ENCODE data around the gene RAC3.

DNA sequence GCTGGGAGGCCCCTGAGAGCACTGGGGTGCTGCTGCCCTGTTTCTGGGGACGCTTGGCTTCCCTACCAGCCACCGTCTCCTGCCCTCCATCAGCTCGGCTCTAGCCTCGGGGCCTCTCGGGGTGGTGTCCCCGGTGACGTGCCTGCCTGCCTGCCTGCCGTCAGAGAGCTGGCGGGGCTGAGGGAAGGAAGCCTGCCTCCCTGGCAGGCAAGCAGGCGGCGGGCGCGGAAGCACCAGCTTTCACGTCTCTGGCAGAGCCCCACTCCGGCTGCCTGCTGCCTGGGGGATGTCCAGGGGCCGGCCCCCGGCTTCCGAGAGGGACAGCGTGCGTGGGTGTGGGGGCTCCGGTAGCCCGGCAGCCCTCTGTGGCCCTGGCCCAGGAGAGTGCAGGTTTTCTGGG, 18.1 kb upstream of the RAC3 start:
- TF ChIP-seq, protein P1, sequence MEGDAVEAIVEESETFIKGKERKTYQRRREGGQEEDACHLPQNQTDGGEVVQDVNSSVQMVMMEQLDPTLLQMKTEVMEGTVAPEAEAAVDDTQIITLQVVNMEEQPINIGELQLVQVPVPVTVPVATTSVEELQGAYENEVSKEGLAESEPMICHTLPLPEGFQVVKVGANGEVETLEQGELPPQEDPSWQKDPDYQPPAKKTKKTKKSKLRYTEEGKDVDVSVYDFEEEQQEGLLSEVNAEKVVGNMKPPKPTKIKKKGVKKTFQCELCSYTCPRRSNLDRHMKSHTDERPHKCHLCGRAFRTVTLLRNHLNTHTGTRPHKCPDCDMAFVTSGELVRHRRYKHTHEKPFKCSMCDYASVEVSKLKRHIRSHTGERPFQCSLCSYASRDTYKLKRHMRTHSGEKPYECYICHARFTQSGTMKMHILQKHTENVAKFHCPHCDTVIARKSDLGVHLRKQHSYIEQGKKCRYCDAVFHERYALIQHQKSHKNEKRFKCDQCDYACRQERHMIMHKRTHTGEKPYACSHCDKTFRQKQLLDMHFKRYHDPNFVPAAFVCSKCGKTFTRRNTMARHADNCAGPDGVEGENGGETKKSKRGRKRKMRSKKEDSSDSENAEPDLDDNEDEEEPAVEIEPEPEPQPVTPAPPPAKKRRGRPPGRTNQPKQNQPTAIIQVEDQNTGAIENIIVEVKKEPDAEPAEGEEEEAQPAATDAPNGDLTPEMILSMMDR (IDR thresholded peaks at IDR 0.05; ENCODE audit: insufficient read depth, low read length, poor library complexity, severe bottlenecking): no peak
- no peak for TF ChIP-seq EZH2phosphoT487 (conservative IDR thresholded peaks at IDR 0.05; ENCODE audit: low read length)
